Osteoblast (primary cell): ENCODE results near the gene GIMD1. TPM values are rescaled to one million over a fixed set of nuclear protein-coding genes. Genes with fewer than 3 reads are reported as not detected.
A peak's percentile ranks its signal among the peaks of the same experiment; 100 is the strongest.
"Not testable (repeated sequence)": the region's sequence is repeated elsewhere in the genome, so short reads cannot be mapped to it uniquely, and the experiment has no call there.

Experiments used
- DNase-seq: peaks from one replicate; pipeline ENCODE4 v3.0.0; 2011; ENCODE audit warnings: low spot score, mixed read lengths; ENCODE audit not compliant: insufficient read length; ENCODE audit errors: missing footprints
- H2AFZ ChIP-seq: 2 replicates; pipeline ENCODE4 v1.6.0; 2011; ENCODE audit warnings: mild to moderate bottlenecking, low read length
- H3K27ac ChIP-seq: 2 replicates; pipeline ENCODE4 v1.5.1; 2011; ENCODE audit warnings: mild to moderate bottlenecking, low read depth, low read length, moderate library complexity
- H3K27me3 ChIP-seq: 2 replicates; pipeline ENCODE4 v1.6.0; 2012; ENCODE audit warnings: mild to moderate bottlenecking, control low read depth, inconsistent platforms, low read length, moderate library complexity; ENCODE audit not compliant: insufficient read depth
- H3K36me3 ChIP-seq: 2 replicates; pipeline ENCODE4 v1.5.1; 2011; ENCODE audit warnings: mild to moderate bottlenecking, low read length, control low read depth, moderate library complexity; ENCODE audit not compliant: insufficient read depth
- H3K4me1 ChIP-seq: 2 replicates; pipeline ENCODE4 v1.5.1; 2011; ENCODE audit warnings: mild to moderate bottlenecking, low read length, control low read depth, moderate library complexity; ENCODE audit not compliant: insufficient read depth
- H3K4me2 ChIP-seq: 2 replicates; pipeline ENCODE4 v1.6.0; 2011; ENCODE audit warnings: mild to moderate bottlenecking, low read length; ENCODE audit not compliant: insufficient read depth
- H3K4me3 ChIP-seq: fragments of 200-600 bp; sonication (generic); 3 replicates; pipeline ENCODE4 v1.5.1; 2012; ENCODE audit warnings: mild to moderate bottlenecking, low read length, inconsistent platforms; ENCODE audit not compliant: insufficient read depth
- H3K79me2 ChIP-seq: 2 replicates; pipeline ENCODE4 v1.6.0; 2012; ENCODE audit warnings: mild to moderate bottlenecking, low read length, control low read depth, inconsistent platforms; ENCODE audit not compliant: insufficient read depth
- H3K9me3 ChIP-seq: 2 replicates; pipeline ENCODE4 v1.5.1; 2011; ENCODE audit warnings: low read depth, low read length, control low read depth
- H4K20me1 ChIP-seq: 2 replicates; pipeline ENCODE4 v1.6.0; 2012; ENCODE audit warnings: mild to moderate bottlenecking, low read length, control low read depth; ENCODE audit not compliant: insufficient read depth
- CTCF ChIP-seq: IDR thresholded peaks from 2 replicates; pipeline ENCODE4 v1.5.1; 2011; ENCODE audit warnings: mild to moderate bottlenecking, low read depth, low read length, moderate library complexity; ENCODE audit errors: extremely low read depth
- total RNA-seq: library from RNA; depleted of rRNA; stranded (reverse); fragments of >200 nt; gene quantifications from 2 replicates; pipeline ENCODE4 v1.2.3, GENCODE V29; 2012

Gene GIMD1
- total RNA-seq, 1 donor = not detected

GRCh38 chr4:106329041-106329618 lies 39.4 kb downstream of the GIMD1 start:
- H3K79me2 ChIP-seq = peaks cover 16% of the 10 kb centered on the region
- H3K27me3 ChIP-seq = no peaks in the 10 kb centered on the region
- peaks cover 13% of the 10 kb centered on the region for H3K4me1 ChIP-seq
- H3K4me2 ChIP-seq = no peak overlapping the region
- peaks cover 55% of the 10 kb centered on the region for H3K36me3 ChIP-seq
- no peaks in the 10 kb centered on the region for H4K20me1 ChIP-seq
- TF ChIP-seq CTCF = peak; percentile 75
- DNase-seq = no peak
- no peak overlapping the region for H3K4me3 ChIP-seq
- peak overlapping the region; percentile 6 for H2AFZ ChIP-seq
- no peaks in the 10 kb centered on the region for H3K9me3 ChIP-seq
- peak overlapping the region; percentile 2 for H3K27ac ChIP-seq

GRCh38 chr4:106325800-106326199 lies 42.8 kb downstream of the GIMD1 start:
- H3K4me1 ChIP-seq = peaks cover 18% of the 10 kb centered on the region
- no peak overlapping the region for H2AFZ ChIP-seq
- H3K27me3 ChIP-seq = no peaks in the 10 kb centered on the region
- no peaks in the 10 kb centered on the region for H3K9me3 ChIP-seq
- no peak overlapping the region for H3K4me2 ChIP-seq
- H3K79me2 ChIP-seq = peaks cover 25% of the 10 kb centered on the region
- no peak for DNase-seq
- no peak overlapping the region for H3K27ac ChIP-seq
- peaks cover 37% of the 10 kb centered on the region for H3K36me3 ChIP-seq
- H3K4me3 ChIP-seq = no peak overlapping the region
- H4K20me1 ChIP-seq = no peaks in the 10 kb centered on the region
- TF ChIP-seq CTCF = no peak

DNA sequence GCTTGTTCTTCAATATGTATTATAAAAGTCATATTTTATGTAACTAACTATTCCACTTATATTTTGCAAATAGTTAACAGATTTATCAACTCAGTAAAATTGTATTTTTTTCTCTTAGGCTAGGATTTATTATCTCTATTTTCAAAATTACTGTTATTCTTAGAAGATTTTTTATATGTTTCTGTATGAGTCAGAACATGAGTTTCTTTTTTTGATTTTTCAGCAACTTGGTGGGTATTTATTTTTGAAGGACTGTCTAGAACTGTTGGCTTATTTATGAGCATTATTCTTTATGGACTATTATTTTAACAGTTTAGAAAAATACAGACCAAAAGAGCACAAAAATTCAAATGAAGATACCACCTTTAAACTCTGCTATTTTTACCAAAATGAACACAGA lies 45.5 kb downstream of the GIMD1 start:
- H4K20me1 ChIP-seq = no peaks in the 10 kb centered on the region
- H3K79me2 ChIP-seq = peaks cover 50% of the 10 kb centered on the region
- no peaks in the 10 kb centered on the region for H3K27me3 ChIP-seq
- H3K4me3 ChIP-seq = no peak overlapping the region
- H3K4me2 ChIP-seq = peak overlapping the region; percentile 33
- H3K4me1 ChIP-seq = peaks cover 18% of the 10 kb centered on the region
- peak overlapping the region; percentile 30 for H3K27ac ChIP-seq
- H2AFZ ChIP-seq = no peak overlapping the region
- no peaks in the 10 kb centered on the region for H3K9me3 ChIP-seq
- H3K36me3 ChIP-seq = peaks cover 17% of the 10 kb centered on the region
- DNase-seq = peak; percentile 58
- no peak for TF ChIP-seq CTCF

GRCh38 chr4:106321814-106322213 lies 46.8 kb downstream of the GIMD1 start:
- Histone ChIP-seq H3K4me1 (peaks cover 24% of the 10 kb centered on the region), H3K79me2 (peaks cover 63% of the 10 kb centered on the region)
- not testable (repeated sequence) for H3K27me3 ChIP-seq, H3K4me3 ChIP-seq, DNase-seq, H3K36me3 ChIP-seq, H2AFZ ChIP-seq, H3K27ac ChIP-seq, H3K4me2 ChIP-seq, H3K9me3 ChIP-seq, H4K20me1 ChIP-seq

- H4K20me1 ChIP-seq, H3K27me3 ChIP-seq, DNase-seq, H3K36me3 ChIP-seq, H3K4me3 ChIP-seq, H3K4me2 ChIP-seq, H2AFZ ChIP-seq, H3K9me3 ChIP-seq, H3K27ac ChIP-seq: not testable (repeated sequence)
- H3K79me2 ChIP-seq = peaks cover 70% of the 10 kb centered on the region
- peaks cover 24% of the 10 kb centered on the region for H3K4me1 ChIP-seq
Measured at GRCh38 chr4:106321168-106321567, 47.4 kb downstream of the GIMD1 start.
